NB4 (cell line): Measurements from ENCODE around the gene SULF2.

Experiments
- DNase-seq: peaks from one replicate; pipeline ENCODE4 v3.0.0; 2010; ENCODE audit warnings: low read depth
- H3K4me3 ChIP-seq: one replicate; pipeline ENCODE4 v1.5.1; 2011; ENCODE audit warnings: mild to moderate bottlenecking, low read depth, low read length, moderate library complexity
- MYC ChIP-seq: IDR thresholded peaks from 2 replicates; pipeline ENCODE4 v1.6.1; 2011; ENCODE audit warnings: low read depth, low read length
- POLR2A ChIP-seq: IDR thresholded peaks from 2 replicates; pipeline ENCODE4 v1.6.1; 2011; ENCODE audit warnings: mild to moderate bottlenecking; ENCODE audit not compliant: insufficient read length; ENCODE audit errors: extremely low read depth
- TF ChIP-seq, protein P1 (sequence below): IDR thresholded peaks from one replicate; pipeline ENCODE4 v1.5.1; 2012; ENCODE audit warnings: low read depth, low read length
- TF ChIP-seq, protein P2 (sequence below): IDR thresholded peaks from 2 replicates; pipeline ENCODE4 v1.6.1; 2011; ENCODE audit warnings: low read depth, low read length

The SULF2 gene

DNA sequence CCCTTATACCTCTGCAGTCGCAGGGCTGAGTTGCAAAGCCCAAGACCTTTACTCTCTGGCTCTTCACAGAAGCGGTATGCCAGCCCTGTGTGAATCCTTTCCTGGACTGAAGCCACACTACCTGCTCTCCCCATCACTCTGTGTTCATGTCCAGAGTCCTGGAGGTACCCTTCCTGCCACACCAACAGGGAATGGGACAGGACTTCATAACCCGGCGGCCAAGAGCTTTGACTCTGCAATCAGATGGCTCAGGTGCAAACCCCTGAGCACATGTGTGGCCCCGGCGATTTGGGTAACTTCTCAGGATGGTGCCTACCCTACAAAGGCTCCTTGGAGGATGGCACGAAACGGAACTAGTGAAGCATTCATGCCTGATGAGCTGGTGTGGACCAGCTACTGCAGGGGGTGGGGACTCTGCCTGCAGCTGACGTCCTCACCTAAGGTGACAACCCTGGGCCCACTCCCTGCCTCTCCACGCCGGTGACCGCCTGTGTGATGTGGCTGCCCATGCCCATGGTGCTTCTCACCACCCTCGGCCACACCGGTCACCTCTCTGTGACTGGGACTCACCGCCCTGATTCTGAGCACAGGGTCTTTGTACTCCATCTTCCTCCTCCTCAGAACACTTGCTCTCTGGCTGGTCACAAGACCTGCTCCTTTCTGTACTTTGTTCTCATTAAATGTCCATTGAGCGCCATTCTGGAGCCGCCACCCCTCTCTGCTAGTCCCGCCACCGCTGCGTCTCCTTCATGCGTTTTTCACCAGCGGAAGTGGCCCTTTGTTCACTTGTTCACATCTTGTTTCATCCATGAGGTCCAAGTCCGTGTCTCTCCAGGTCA is 116.7 kb downstream of the SULF2 start:
- TF ChIP-seq, protein P1, sequence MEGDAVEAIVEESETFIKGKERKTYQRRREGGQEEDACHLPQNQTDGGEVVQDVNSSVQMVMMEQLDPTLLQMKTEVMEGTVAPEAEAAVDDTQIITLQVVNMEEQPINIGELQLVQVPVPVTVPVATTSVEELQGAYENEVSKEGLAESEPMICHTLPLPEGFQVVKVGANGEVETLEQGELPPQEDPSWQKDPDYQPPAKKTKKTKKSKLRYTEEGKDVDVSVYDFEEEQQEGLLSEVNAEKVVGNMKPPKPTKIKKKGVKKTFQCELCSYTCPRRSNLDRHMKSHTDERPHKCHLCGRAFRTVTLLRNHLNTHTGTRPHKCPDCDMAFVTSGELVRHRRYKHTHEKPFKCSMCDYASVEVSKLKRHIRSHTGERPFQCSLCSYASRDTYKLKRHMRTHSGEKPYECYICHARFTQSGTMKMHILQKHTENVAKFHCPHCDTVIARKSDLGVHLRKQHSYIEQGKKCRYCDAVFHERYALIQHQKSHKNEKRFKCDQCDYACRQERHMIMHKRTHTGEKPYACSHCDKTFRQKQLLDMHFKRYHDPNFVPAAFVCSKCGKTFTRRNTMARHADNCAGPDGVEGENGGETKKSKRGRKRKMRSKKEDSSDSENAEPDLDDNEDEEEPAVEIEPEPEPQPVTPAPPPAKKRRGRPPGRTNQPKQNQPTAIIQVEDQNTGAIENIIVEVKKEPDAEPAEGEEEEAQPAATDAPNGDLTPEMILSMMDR = no peak
- TF ChIP-seq MYC (no peak), POLR2A (no peak)
- TF ChIP-seq, protein P2, sequence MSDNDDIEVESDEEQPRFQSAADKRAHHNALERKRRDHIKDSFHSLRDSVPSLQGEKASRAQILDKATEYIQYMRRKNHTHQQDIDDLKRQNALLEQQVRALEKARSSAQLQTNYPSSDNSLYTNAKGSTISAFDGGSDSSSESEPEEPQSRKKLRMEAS = no peak
- DNase-seq = no peak
- no peak overlapping the region for H3K4me3 ChIP-seq

DNA sequence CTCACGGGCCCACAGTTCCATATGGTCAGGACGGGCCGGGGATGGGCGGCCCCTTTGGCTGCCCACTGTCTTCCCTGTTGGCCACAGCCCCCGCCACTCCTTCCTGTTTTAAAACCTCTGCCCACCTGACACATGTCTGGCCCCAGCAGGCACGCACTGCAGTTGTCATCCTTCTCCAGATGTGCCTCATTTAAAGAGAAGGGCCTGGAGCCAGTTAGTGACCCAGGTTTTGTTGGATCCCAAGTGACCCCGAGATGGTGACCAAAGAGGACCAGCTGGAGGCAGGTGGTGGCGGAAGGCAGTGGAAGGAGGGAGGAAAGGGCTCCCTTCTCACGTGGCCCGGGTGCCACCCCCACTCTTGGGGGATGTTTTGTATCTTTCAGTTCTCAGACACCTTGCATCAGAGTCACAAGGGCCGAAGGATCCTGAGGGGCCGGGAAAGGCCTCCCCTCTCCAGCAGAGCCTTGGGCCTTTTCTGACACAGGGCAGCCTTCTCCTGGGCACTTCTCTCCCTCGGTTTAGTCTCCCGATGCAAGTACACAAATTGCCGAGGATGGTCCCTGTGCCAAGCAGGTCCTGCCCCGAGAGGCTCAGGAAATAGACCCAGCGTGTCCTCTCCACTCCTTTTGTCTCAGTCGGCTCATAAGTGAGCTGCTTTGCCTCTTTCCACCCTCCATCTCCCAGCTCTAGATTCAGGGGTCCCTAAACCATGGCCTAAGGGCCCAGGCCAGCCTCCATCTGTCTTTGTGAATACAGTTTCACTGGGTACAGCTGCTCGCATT is 117.6 kb downstream of the SULF2 start:
- TF ChIP-seq POLR2A = no peak
- TF ChIP-seq, protein P1 = no peak
- TF ChIP-seq MYC = no peak
- TF ChIP-seq, protein P2 = no peak
- DNase-seq = no peak
- H3K4me3 ChIP-seq = no peak overlapping the region

DNA sequence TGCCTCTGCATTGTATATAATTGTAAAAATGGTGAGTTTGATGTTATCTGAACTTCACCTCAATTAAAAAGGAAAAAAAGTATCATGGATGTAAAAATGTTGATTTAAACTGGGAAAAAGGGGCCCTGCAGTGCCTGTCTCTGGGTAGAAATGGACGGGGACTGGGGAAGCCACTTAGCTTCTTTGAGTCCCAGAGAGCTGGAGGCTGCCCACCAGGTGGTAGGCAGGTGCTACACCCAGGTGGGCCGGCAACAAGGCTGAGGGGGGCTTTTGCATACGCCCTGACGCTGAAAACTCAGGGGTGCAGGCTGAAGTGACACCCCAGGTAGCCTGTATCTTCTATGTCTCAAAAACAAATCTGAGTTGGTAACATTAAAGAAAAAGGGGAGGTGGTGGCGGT is 118.2 kb downstream of the SULF2 start:
- no peak for DNase-seq

DNA sequence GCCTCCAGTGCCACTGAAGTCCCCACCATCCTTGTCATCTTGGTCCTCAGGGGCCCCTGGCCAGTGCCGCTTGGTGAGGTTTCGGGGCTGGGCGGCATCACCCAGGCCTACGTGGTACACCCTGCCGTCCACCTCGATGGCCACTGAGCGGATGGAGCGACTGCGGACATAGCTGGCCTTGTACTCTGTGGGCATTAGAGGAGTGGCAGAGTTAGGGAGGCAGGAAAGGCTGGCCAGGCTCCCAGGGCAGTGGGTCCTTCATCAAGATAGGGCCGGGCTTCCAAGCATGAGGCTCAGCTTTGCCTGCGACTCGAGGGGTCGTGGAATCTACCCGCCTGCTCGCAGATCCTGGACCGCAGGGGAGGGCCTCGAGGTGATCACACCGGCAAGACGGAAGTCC is 119.0 kb downstream of the SULF2 start:
- DNase-seq = no peak
- H3K4me3 ChIP-seq = no peak overlapping the region
- no peak for TF ChIP-seq MYC

More for the DNA sequence above, 118.2 kb downstream of the SULF2 start:
- H3K4me3 ChIP-seq = no peak overlapping the region
- TF ChIP-seq MYC (no peak), POLR2A (no peak)
- TF ChIP-seq, protein P1 = no peak
- TF ChIP-seq, protein P2 = no peak

DNA sequence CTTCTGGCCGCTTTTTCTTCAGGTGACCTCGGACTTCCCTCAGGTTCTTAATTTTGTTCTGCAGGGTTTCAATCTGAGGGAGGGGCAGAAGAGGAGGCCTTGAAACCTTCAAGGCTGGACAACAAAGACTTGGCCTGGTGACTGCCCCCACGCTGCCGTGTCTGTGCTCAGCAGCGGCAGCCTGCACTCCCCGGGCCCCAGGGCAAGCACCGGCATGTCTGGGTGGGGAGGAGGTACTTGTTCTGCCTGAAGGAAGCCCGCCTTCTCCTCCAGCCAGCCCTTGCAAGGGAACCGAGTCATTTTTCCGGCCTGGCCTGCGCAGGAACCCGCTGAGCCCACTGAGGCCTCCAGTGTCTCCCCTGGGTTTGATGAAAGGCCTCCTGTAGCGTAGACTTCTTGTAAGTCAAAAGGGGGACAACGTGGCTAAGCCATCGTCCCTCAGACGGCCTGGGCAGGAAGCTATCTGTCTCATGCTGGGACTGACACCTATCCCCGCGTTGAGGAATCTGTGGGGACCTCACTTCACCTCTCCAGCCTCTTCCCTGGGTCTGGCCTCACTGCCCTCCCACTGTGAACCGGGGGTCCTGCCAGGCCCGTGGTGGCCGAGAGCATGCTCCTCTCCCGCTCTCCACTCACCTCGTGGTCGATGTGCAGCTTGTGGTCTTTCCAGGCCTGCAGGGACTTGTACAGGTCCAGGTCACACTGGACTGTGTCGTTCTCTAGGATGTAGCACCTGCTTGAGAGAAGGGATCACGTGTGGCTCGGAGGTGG is 119.9 kb downstream of the SULF2 start:
- DNase-seq = no peak
- no peak overlapping the region for H3K4me3 ChIP-seq
- no peak for TF ChIP-seq MYC
- TF ChIP-seq, protein P2 = no peak
- no peak for TF ChIP-seq POLR2A
- TF ChIP-seq, protein P1 = no peak

DNA sequence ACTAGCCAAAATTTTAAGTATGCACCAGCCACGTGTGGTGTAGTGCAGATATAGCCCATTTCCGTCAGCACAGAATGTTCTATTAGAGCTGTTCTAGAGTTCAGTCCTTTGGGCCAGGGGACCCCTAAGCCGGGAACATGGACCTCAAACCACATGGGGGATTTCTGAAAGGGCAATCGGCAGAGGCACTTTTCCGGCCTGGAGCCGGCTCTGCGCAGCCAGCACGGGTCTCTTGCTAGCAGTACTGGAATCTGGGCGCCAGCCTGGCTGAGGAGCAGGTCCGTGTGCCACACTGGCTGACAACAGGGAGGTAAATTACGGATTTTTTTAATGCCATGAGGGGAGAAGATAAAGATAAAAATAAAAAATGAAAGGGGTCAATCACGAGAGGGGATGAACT is 120.5 kb downstream of the SULF2 start:
- no peak overlapping the region for H3K4me3 ChIP-seq
- no peak for TF ChIP-seq POLR2A
- TF ChIP-seq, protein P2 = no peak
- TF ChIP-seq, protein P1 = no peak

More for the DNA sequence above, 120.5 kb downstream of the SULF2 start:
- DNase-seq = no peak
